GM18511 (cell line): Measurements from ENCODE around the gene NBEAL2.
"Not testable (repeated sequence)": the region's sequence is repeated elsewhere in the genome, so short reads cannot be mapped to it uniquely, and the experiment has no call there.

Experiments
- ATAC-seq: cut with Tn5 transposase; IDR thresholded peaks from one replicate; pipeline ENCODE4 v1.9.1; 2021; ENCODE audit warnings: mild to moderate bottlenecking, moderate library complexity; ENCODE audit not compliant: unreplicated experiment

The NBEAL2 gene

GRCh38 chr3:47036145-47036544 is 56.7 kb downstream of the NBEAL2 start:
- ATAC-seq = no peak

GRCh38 chr3:47037302-47037701 is 57.8 kb downstream of the NBEAL2 start:
- ATAC-seq = not testable (repeated sequence)

- no peak for ATAC-seq
Measured at GRCh38 chr3:47041114-47041513, 61.6 kb downstream of the NBEAL2 start.

GRCh38 chr3:47042231-47042791 is 62.8 kb downstream of the NBEAL2 start:
- no peak for ATAC-seq

- no peak for ATAC-seq
Measured at GRCh38 chr3:47047069-47047468, 67.6 kb downstream of the NBEAL2 start.

- ATAC-seq = no peak
Measured at GRCh38 chr3:47047673-47048072, 68.2 kb downstream of the NBEAL2 start.

- ATAC-seq = no peak
Measured at GRCh38 chr3:47054412-47054811, 74.9 kb downstream of the NBEAL2 start.

- no peak for ATAC-seq
Measured at GRCh38 chr3:47056705-47057104, 77.2 kb downstream of the NBEAL2 start.

- no peak for ATAC-seq
Measured at GRCh38 chr3:47057212-47057671, 77.8 kb downstream of the NBEAL2 start.
